ENCODE measurements around the gene SPPL3.

SPPL3 gene

GRCh38 chr12:120814903-120815429, 89.2 kb downstream of the SPPL3 start:
- no peak for DNase-seq (ENCODE audit: low read depth)
- H3K4me3 ChIP-seq (ENCODE audit: low read length) = no peak overlapping the region
- no peak for TF ChIP-seq CTCF (conservative IDR thresholded peaks at IDR 0.05; ENCODE audit: low read length)

GRCh38 chr12:120814203-120814902, 89.8 kb downstream of the SPPL3 start:
- TF ChIP-seq CTCF (conservative IDR thresholded peaks at IDR 0.05; ENCODE audit: low read length) = no peak
- no peak overlapping the region for H3K4me3 ChIP-seq (ENCODE audit: low read length)
- no peak for DNase-seq (ENCODE audit: low read depth)

- TF ChIP-seq CTCF (conservative IDR thresholded peaks at IDR 0.05; ENCODE audit: low read length) = no peak
- no peak for DNase-seq (ENCODE audit: low read depth)
- H3K4me3 ChIP-seq (ENCODE audit: low read length) = no peak overlapping the region
Measured at GRCh38 chr12:120813588-120814153, 90.5 kb downstream of the SPPL3 start.

- no peak for DNase-seq (ENCODE audit: low read depth)
- no peak overlapping the region for H3K4me3 ChIP-seq (ENCODE audit: low read length)
- no peak for TF ChIP-seq CTCF (conservative IDR thresholded peaks at IDR 0.05; ENCODE audit: low read length)
Measured at GRCh38 chr12:120810021-120810420, 94.1 kb downstream of the SPPL3 start.

GRCh38 chr12:120804428-120804827, 99.7 kb downstream of the SPPL3 start:
- DNase-seq (ENCODE audit: low read depth) = no peak
- H3K4me3 ChIP-seq (ENCODE audit: low read length) = no peak overlapping the region
- TF ChIP-seq CTCF (conservative IDR thresholded peaks at IDR 0.05; ENCODE audit: low read length) = no peak

GRCh38 chr12:120801146-120801545, 103.0 kb downstream of the SPPL3 start:
- DNase-seq (ENCODE audit: low read depth) = no peak
- TF ChIP-seq CTCF (conservative IDR thresholded peaks at IDR 0.05; ENCODE audit: low read length) = no peak
- no peak overlapping the region for H3K4me3 ChIP-seq (ENCODE audit: low read length)

- H3K4me3 ChIP-seq (ENCODE audit: low read length) = no peak overlapping the region
- TF ChIP-seq CTCF (conservative IDR thresholded peaks at IDR 0.05; ENCODE audit: low read length) = no peak
- DNase-seq (ENCODE audit: low read depth) = no peak
Measured at GRCh38 chr12:120800665-120801064, 103.5 kb downstream of the SPPL3 start.

Data from AG10803 (cell line).